ENCODE data around the gene TANGO6.

DNA sequence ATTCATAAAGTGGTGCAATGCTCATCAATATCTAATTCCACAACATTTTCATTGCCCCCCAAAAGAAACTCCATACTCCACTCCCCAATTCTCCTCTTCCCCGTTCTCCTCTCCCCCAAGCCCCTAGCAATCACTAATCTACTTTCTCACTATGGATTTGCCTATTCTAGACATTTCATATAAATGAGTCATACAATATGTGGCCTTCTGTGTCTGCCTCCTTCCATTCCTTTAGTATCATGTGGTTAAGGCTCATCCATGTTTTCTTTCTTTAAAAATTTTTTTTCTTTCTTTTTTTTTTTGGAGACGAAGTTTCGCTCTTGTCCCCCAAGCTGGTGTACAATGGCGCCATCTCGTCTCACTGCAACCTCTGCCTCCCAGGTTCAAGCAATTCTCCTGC lies 205.8 kb downstream of the TANGO6 start:
- TF ChIP-seq, protein P1, sequence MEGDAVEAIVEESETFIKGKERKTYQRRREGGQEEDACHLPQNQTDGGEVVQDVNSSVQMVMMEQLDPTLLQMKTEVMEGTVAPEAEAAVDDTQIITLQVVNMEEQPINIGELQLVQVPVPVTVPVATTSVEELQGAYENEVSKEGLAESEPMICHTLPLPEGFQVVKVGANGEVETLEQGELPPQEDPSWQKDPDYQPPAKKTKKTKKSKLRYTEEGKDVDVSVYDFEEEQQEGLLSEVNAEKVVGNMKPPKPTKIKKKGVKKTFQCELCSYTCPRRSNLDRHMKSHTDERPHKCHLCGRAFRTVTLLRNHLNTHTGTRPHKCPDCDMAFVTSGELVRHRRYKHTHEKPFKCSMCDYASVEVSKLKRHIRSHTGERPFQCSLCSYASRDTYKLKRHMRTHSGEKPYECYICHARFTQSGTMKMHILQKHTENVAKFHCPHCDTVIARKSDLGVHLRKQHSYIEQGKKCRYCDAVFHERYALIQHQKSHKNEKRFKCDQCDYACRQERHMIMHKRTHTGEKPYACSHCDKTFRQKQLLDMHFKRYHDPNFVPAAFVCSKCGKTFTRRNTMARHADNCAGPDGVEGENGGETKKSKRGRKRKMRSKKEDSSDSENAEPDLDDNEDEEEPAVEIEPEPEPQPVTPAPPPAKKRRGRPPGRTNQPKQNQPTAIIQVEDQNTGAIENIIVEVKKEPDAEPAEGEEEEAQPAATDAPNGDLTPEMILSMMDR (IDR thresholded peaks at IDR 0.05) = no peak
- TF ChIP-seq ZSCAN20 (CRISPR knock-in tag; IDR thresholded peaks at IDR 0.05) = no peak
- no peak for TF ChIP-seq EP300 (IDR thresholded peaks at IDR 0.05)
- no peak for TF ChIP-seq POLR2A (IDR thresholded peaks at IDR 0.05; ENCODE audit: low read length)
